Measurements from ENCODE around the gene ODF2L. TPM values are rescaled to one million over a fixed set of nuclear protein-coding genes. Genes with fewer than 3 reads are reported as not detected.

ODF2L gene
- total and polyA plus RNA-seq, 2 of the 13 experiments (the other 11 are each of a cell fraction or from before 2014, with no cell fraction given), result 0.07 TPM; not detected in 1

DNA sequence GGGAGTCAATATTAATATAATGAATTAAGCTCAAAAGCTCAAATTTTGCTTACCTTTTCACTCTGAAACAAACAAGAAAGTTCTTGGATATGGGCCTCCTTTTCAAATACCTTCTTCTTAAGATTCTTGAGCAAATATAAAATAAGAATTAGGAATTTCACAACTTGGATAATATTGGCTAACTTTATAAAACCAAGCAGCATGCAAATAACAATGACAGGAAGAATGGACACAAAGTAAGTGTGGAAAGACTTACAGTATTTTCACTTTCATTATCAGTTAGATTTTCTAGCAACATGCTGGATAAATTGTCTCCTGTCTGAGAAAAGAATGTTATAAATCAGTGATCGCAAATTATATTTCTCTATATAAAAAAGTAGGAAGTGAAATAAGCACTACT lies 13.2 kb downstream of the ODF2L start:
- Histone ChIP-seq H3K27me3 (ENCODE audit: control insufficient read depth in 1 of 2, insufficient read depth in 2 of 2, low read length in 2 of 2) (no peaks in the 10 kb centered on the region), H3K9ac (ENCODE audit: insufficient read depth, low read depth, low read length) (no peak overlapping the region), H3K4me2 (ENCODE audit: low read depth, low read length) (no peak overlapping the region), H3K36me3 (replicated peaks in 1 of 2; ENCODE audit: control insufficient read depth in 1 of 2, insufficient read depth in 2 of 2, low read length in 2 of 2) (no peaks in the 10 kb centered on the region), H3K4me3 (replicated peaks in 1 of 3; ENCODE audit: insufficient read depth in 1 of 3, low read depth in 2 of 3, low read length in 3 of 3) (no peak overlapping the region), H3K27ac (ENCODE audit: extremely low read length, insufficient read depth, low read length) (no peak overlapping the region), H3K79me2 (ENCODE audit: insufficient read depth, low read length) (no peaks in the 10 kb centered on the region), H3K9me3 (ENCODE audit: low read length) (no peaks in the 10 kb centered on the region), H3K4me1 (ENCODE audit: insufficient read depth, low read length) (no peaks in the 10 kb centered on the region), H2AFZ (ENCODE audit: low read length) (no peak overlapping the region), H4K20me1 (ENCODE audit: insufficient read depth, low read length) (no peaks in the 10 kb centered on the region)
- no peak for DNase-seq (ENCODE audit: low spot score)
- FAIRE-seq, result no peak
- ATAC-seq, result no peak
- BruUV-seq (replicated peaks), result no TSS peak
- CTCF ChIA-PET (ENCODE audit: low intra/inter-chr PET ratio, low total read pairs), result no interaction called here
- TF ChIP-seq ZNF562 (CRISPR knock-in tag; IDR thresholded peaks at IDR 0.05; ENCODE audit: borderline replicate concordance), result no peak
- TF ChIP-seq JDP2 (CRISPR knock-in tag; IDR thresholded peaks at IDR 0.05; ENCODE audit: borderline replicate concordance), result no peak
- TF ChIP-seq, protein P1, sequence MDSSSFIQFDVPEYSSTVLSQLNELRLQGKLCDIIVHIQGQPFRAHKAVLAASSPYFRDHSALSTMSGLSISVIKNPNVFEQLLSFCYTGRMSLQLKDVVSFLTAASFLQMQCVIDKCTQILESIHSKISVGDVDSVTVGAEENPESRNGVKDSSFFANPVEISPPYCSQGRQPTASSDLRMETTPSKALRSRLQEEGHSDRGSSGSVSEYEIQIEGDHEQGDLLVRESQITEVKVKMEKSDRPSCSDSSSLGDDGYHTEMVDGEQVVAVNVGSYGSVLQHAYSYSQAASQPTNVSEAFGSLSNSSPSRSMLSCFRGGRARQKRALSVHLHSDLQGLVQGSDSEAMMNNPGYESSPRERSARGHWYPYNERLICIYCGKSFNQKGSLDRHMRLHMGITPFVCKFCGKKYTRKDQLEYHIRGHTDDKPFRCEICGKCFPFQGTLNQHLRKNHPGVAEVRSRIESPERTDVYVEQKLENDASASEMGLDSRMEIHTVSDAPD (CRISPR knock-in tag; IDR thresholded peaks at IDR 0.05), result no peak
- TF ChIP-seq ZFAT (CRISPR knock-in tag; conservative IDR thresholded peaks at IDR 0.05), result no peak
- no peak for TF ChIP-seq MYC (CRISPR knock-in tag; IDR thresholded peaks at IDR 0.05; ENCODE audit: borderline replicate concordance)
- no peak for TF ChIP-seq MEIS1 (CRISPR knock-in tag; IDR thresholded peaks at IDR 0.05; ENCODE audit: borderline replicate concordance)
- no peak for TF ChIP-seq SRF (IDR thresholded peaks at IDR 0.05; ENCODE audit: low read depth, low read length)
- TF ChIP-seq KLF12 (CRISPR knock-in tag; IDR thresholded peaks at IDR 0.05; ENCODE audit: borderline replicate concordance), result no peak
- TF ChIP-seq ZNF703 (CRISPR knock-in tag; IDR thresholded peaks at IDR 0.05; ENCODE audit: borderline replicate concordance), result no peak
- no peak for TF ChIP-seq ZNF296 (CRISPR knock-in tag; conservative IDR thresholded peaks at IDR 0.05)
- TF ChIP-seq ZFP36L2 (CRISPR knock-in tag; IDR thresholded peaks at IDR 0.05), result no peak
- no peak for TF ChIP-seq EED (CRISPR knock-in tag; IDR thresholded peaks at IDR 0.05)
- TF ChIP-seq ZNF350 (CRISPR knock-in tag; IDR thresholded peaks at IDR 0.05; ENCODE audit: borderline replicate concordance, low read depth), result no peak
- TF ChIP-seq SRSF4 (IDR thresholded peaks at IDR 0.05; ENCODE audit: low read depth, low read length, poor library complexity, severe bottlenecking), result no peak
- no peak for TF ChIP-seq ZNF468 (CRISPR knock-in tag; IDR thresholded peaks at IDR 0.05)
- WGBS (ENCODE audit: low lambda C conversion rate), result 47% methylated on average over 1 of the region's 1 CpG
- intact Hi-C loops (cut with micrococcal nuclease; ENCODE audit: unreplicated experiment) (no loop called here), in situ Hi-C loops (cut with HindIII; ENCODE audit: extremely low pct_ligation_motif_present, low pct_unique_long_range_greater_than_20kb) (loop anchor here (10.0 kb wide), 1 partner anchor 122 kb away; no protein-coding TSS in a partner anchor)
- POLR2A ChIA-PET, result no interaction called here

Measured in HepG2 (cell line).